Body of pancreas (tissue), 4 donors: Measurements from ENCODE around the gene TENT5D.

Experiments used
- CTCF ChIP-seq, 7 experiments: fragments of 450-650 bp in 4 of 7; fragments of 200-600 bp in 3 of 7; sonication (generic) in 3 of 7; IDR thresholded peaks; one replicate each; pipeline ENCODE4 v1.5.1; 2016 to 2019; ENCODE audit warnings: antibody characterized with exemption in 7 of 7
- POLR2A ChIP-seq, 3 donors: fragments of 450-650 bp; IDR thresholded peaks; one replicate each; pipeline ENCODE4 v1.6.1; 2016; ENCODE audit warnings: antibody characterized with exemption in 3 of 3, mild to moderate bottlenecking in 2 of 3

DNA sequence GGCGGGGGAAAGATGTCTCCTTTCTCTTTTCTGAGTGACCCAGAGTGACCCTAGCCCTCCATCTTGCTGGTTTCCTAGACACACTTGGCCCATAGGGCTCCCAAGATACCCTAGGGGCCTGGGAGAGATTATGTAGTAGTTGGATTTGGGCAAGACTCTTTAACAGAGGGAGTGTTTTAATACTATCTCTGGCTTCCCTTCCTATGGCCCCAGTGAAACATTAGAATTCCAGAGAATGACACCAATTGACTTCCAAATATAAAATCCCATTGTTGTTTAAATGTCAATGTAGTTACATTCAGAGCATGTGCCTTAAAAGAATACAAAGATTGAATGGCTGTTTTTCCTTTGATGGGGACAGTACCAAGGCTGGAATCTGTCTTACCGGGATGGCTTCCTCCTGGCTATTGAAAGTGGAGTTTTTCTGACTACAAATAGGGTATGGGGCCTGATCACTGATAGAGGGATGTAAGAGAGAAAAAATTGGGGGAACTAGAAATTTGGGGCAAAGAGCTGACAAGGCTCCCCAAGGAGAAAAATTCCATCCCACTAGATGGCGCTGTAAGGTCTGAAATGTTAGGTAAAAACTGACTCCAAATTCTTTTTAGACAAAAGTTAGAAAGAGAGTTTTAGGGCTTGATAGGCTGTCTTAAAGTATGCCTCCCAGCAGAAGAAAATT is 10.7 kb downstream of the TENT5D start:
- TF ChIP-seq CTCF (IDR thresholded peaks at IDR 0.05) (no peak), POLR2A (IDR thresholded peaks at IDR 0.05) (no peak)
